Measurements from ENCODE around the gene GPI. TPM values are rescaled to one million over a fixed set of nuclear protein-coding genes. Genes with fewer than 3 reads are reported as not detected.

Gene GPI
- total and polyA plus RNA-seq, 2 of the 8 experiments (the other 6 are each of a cell fraction or from before 2014, with no cell fraction given), result 171 to 360 TPM

DNA sequence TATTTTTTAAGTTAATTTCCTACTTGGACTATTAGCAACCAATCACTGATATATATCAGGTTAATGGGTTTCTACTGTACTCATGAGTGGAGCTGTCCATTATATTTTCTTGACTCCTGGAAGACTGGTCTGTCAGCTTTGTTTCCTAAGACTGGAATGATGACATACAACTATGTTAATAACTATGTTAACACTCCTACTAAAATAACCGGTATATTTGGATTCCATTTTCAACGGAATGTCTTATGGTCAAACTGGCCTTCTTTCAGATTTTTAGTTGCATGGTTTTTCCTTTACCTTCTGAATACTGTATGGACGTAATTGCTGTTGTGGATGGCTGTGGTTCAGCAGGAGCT is 45.8 kb upstream of the GPI start:
- Histone ChIP-seq H3K14ac (ENCODE audit: insufficient read length) (no peak overlapping the region), H2BK12ac (ENCODE audit: low read depth, low read length) (no peak overlapping the region), H3K4me1 (replicated peaks in 1 of 4; ENCODE audit: control insufficient read depth in 3 of 4, insufficient read depth in 4 of 4, low read length in 3 of 4) (peaks cover 0 to 12% (median 6%) of the 10 kb centered on the region in 4 experiments; a peak in 6 of 7 replicates), H3K36me3 (ENCODE audit: control insufficient read depth in 2 of 4, insufficient read depth in 4 of 4, low read length in 3 of 4) (peaks cover 0 to 3% (median 0%) of the 10 kb centered on the region in 4 experiments; a peak in 2 of 8 replicates), H3K27ac (ENCODE audit: low read depth, low read length) (no peak overlapping the region), H3K18ac (ENCODE audit: extremely low read depth, low read length) (no peak overlapping the region), H3K4me2 (ENCODE audit: insufficient read depth in 1 of 2, low read depth in 2 of 2, low read length in 2 of 2) (no peak overlapping the region), H3K79me2 (ENCODE audit: control insufficient read depth in 1 of 2, insufficient read depth in 2 of 2, low read length in 2 of 2) (peaks cover 0 to 2% of the 10 kb centered on the region in 2 experiments; a peak in 1 of 4 replicates), H4K20me1 (replicated peaks in 1 of 2; ENCODE audit: control insufficient read depth in 1 of 2, insufficient read depth in 2 of 2, low read length in 2 of 2) (no peaks in the 10 kb centered on the region), H2AFZ (ENCODE audit: low read length) (no peak overlapping the region), H3K4me3 (ENCODE audit: extremely low read depth in 1 of 4, insufficient read depth in 2 of 4, low read depth in 3 of 4, low read length in 4 of 4) (no peak overlapping the region), H3K79me1 (ENCODE audit: low read depth, low read length) (0 out of 2 replicates have a peak, but pooled peaks cover 2% of the 10 kb centered on the region), H3K23ac (ENCODE audit: insufficient read length) (no peak overlapping the region), H2BK5ac (ENCODE audit: low read depth, low read length) (no peak overlapping the region), H3K56ac (replicated peaks; ENCODE audit: insufficient read length, low read depth, low read length) (no peak overlapping the region), H3K9ac (replicated peaks in 1 of 4; ENCODE audit: extremely low read depth in 1 of 4, low read depth in 3 of 4, low read length in 3 of 4) (no peak overlapping the region), H3K27me3 (replicated peaks in 1 of 4; ENCODE audit: control insufficient read depth in 3 of 4, extremely low read depth in 1 of 4, insufficient read depth in 3 of 4, low read length in 3 of 4) (peaks cover 0 to 2% (median 0%) of the 10 kb centered on the region in 4 experiments; a peak in 1 of 7 replicates), H2BK15ac (ENCODE audit: low read length) (no peak overlapping the region), H4K91ac (replicated peaks; ENCODE audit: insufficient read length, low read length) (no peak overlapping the region), H3K4ac (replicated peaks; ENCODE audit: insufficient read length, low read depth, low read length) (no peak overlapping the region), H3K23me2 (ENCODE audit: low read depth, low read length) (no peaks in the 10 kb centered on the region), H4K8ac (ENCODE audit: extremely low read depth, insufficient read depth, low read length) (no peak overlapping the region), H2AK5ac (ENCODE audit: low read depth, low read length) (no peak overlapping the region), H3K9me3 (ENCODE audit: insufficient read depth in 2 of 2, low read depth in 1 of 2, low read length in 1 of 2) (no peaks in the 10 kb centered on the region), H2BK20ac (ENCODE audit: low read length) (no peak overlapping the region), H4K5ac (ENCODE audit: insufficient read length, low read depth, low read length) (no peak overlapping the region), H2BK120ac (replicated peaks; ENCODE audit: low read depth, low read length) (no peak overlapping the region)
- TF ChIP-seq HDAC6 (IDR thresholded peaks at IDR 0.05; ENCODE audit: low read depth, low read length), result no peak
- TF ChIP-seq NANOG (IDR thresholded peaks at IDR 0.05; ENCODE audit: insufficient read depth, low read depth, low read length, poor library complexity, severe bottlenecking), result no peak
- no peak for TF ChIP-seq CREB1 (IDR thresholded peaks at IDR 0.05)
- TF ChIP-seq RAD21 (IDR thresholded peaks at IDR 0.05 in 1 of 2, conservative IDR thresholded peaks at IDR 0.05 in 1 of 2; ENCODE audit: low read depth in 2 of 2, low read length in 2 of 2), result no peak
- TF ChIP-seq, protein P1, sequence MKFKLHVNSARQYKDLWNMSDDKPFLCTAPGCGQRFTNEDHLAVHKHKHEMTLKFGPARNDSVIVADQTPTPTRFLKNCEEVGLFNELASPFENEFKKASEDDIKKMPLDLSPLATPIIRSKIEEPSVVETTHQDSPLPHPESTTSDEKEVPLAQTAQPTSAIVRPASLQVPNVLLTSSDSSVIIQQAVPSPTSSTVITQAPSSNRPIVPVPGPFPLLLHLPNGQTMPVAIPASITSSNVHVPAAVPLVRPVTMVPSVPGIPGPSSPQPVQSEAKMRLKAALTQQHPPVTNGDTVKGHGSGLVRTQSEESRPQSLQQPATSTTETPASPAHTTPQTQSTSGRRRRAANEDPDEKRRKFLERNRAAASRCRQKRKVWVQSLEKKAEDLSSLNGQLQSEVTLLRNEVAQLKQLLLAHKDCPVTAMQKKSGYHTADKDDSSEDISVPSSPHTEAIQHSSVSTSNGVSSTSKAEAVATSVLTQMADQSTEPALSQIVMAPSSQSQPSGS (IDR thresholded peaks at IDR 0.05; ENCODE audit: low read length), result no peak
- TF ChIP-seq BACH1 (IDR thresholded peaks at IDR 0.05; ENCODE audit: low read length), result no peak
- DNase-seq (ENCODE audit: low read depth in 1 of 2, low spot score in 2 of 2) (no peak), FAIRE-seq (no peak)
- ChIA-PET POLR2A (ENCODE audit: partially characterized antibody) (no interaction called here), CTCF (ENCODE audit: partially characterized antibody) (interaction anchor here (0.7 kb wide), 1 partner anchor 103 kb away, joined by 4 read pairs; no protein-coding TSS in a partner anchor)
- WGBS, 2 experiments (ENCODE audit: extremely low coverage in 1 of 2, insufficient coverage in 1 of 2, insufficient read length in 1 of 2, insufficient replicate concordance in 2 of 2, low coverage in 1 of 2, low lambda C conversion rate in 2 of 2, missing lambda C conversion rate in 1 of 2), result 96% methylated on average over 3 of the region's 3 CpGs; no CpG with 5 or more reads in 1 of the 2 experiments
